GM19452 (cell line): ENCODE data around the gene MRPL44.
"Not testable (repeated sequence)": the region's sequence is repeated elsewhere in the genome, so short reads cannot be mapped to it uniquely, and the experiment has no call there.

Source experiments
- ATAC-seq: cut with Tn5 transposase; IDR thresholded peaks from one replicate; pipeline ENCODE4 v1.9.1; 2021; ENCODE audit not compliant: unreplicated experiment

The MRPL44 gene

DNA sequence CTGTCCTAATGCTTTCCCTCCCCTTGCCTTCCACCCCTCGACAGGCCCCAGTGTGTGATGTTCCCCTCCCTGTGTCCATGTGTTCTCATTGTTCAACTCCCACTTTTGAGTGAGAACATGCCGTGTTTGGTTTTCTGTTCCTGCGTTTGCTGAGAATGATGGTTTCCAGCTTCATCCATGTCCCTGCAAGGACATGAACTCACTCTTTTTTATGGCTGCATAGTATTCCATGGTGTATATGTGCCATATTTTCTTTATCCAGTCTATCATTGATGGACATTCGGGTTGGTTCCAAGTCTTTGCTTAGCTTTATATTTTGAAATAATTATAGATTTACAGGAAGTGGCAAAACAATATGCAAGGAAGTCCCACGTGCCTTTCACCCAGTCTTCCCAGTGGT, 43.4 kb downstream of the MRPL44 start:
- ATAC-seq, result not testable (repeated sequence)

DNA sequence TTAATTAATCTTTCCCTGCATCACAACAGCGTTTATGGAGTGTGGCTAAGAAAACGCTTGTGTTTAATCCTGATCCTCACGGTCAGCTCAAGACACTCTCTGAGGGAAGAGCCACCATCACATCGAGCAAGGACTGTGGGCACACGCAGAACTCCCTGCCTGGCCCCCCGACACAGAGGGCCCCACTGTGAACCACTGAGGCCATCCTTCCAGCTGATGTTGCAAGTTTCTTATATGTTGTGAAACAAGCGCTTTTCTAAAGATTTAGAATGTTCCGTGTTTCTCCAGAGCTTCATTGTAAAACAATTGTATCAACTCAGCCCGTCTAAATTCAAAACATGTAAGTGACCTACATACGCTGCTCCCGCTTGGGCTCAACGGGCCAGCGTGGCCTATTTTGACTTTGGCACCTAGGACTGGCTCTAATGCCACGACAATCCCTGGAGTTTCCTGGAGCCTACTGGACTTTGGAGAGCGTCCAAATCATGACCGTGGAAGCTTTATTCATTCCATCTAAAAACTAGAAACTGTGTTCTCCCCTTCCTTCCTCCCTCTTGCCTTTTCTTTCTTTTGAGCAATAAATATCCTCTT, 46.9 kb downstream of the MRPL44 start:
- no peak for ATAC-seq

DNA sequence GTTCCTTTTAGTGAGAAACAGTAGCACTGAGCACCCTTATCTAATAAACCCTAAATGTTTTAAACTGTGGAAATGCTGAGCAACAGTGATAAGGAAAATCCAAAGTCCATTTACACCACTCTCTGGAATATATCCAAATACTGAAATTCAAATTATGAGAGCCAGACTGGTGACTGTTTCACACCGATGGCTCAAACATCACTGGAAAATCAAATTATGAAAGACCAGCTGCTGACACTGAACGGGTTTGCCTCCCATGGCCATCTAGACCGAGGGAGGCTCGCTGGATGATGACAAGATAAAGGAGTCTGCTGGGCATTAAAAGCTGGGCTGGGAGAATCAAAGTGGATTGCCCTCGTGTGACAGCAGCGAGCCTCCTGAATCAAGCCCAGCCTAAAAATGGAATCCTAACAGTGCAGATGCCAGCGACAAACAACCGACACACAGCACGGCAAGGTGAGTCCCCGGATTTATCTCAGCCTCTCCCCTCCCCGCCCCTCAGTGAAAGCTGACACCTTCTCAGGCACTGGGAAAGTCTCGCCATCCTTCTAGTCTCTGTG, 51.5 kb downstream of the MRPL44 start:
- no peak for ATAC-seq

DNA sequence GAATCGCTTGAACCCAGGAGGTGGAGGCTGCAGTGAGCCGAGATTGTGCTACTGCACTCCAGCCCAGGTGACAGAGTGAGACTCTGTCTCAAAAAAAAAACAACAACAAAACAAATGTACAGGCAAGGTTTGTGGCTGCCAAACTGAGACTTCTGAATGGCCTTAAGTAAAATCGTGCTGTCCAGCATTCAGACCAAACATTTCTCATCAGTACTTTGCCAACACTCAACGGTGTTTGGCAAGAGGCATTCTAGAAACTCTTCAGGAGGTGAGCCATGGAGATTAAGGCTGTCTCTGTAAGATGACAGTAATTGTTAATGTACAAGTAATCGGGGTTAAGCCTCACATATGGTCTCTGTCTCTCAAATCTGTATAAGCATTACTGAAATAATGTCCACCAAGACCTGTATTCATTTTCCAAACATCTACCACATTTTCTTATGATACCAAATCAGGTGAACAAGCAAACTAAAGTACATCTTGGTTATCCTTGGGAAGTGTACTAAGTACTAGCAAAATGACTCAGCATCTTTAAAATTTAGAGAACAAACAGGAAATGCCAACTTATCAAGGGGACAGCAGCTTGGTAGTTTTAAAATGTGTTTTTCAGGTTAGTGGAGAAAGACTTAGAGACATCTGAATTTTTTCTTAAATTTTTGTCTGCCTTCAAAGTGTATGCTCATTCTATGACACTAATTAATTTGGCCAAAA, 52.5 kb downstream of the MRPL44 start:
- ATAC-seq, result no peak

DNA sequence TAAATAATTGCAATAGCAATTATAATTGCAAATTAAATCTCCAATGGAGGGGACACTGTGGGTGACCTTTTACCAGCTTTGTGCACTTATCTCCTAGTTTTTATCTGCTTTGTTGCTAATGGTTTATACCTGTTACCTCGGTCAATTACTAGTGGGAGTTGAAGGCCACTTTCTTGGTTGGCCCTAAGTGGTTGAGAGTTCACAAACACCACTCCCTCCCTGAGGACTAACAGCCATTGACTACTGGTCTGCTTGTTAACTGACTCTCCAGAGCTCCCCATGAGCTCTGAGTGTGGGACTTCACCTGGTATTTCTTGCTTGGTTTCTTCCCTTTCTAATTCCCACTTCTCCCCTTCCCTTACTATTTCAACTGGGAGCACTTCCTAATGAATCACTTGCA, 54.6 kb downstream of the MRPL44 start:
- ATAC-seq, result no peak

DNA sequence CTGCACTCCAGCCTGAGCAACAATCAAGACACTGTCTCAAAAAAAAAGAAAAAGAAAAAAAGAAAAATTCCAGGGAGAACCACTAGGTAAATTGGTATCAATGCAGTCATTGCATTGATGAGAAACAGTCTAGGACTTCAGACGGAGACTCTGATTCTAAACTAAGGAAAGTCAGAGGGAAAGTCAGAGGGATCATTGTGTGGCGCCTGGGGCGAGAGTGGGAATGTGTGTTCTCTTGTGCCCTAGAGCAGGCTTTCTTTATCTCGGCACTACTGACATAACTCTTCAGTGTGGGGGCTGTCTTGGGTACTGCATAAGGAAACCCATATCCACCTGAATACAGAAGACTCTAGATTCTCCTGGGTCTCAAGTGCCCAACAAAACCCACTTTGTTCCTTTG, 57.1 kb downstream of the MRPL44 start:
- ATAC-seq, result no peak

DNA sequence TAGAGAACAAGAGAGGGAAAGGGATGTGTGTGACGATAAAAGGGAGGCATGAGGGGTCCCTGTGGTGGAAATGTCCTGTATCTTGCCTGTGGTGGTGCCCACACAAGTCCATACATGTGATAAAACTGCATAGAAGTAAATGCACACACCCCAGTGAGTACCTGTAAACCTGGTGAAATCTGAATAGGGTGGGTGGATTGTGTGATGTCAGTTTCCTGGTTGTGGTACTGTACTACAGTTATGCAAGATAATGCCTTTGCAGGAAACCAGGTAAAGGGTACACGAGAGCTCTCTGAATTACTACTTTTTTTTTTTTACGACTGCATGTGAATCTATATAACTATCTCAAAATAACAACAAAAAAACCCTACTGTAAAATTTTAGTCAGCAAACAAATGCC, 59.7 kb downstream of the MRPL44 start:
- no peak for ATAC-seq
